IMR-90 (cell line): ENCODE data around the gene ZNF513. TPM values are rescaled to one million over a fixed set of nuclear protein-coding genes. Genes with fewer than 3 reads are reported as not detected.

Experiments
- ATAC-seq: fragments of 200-7000 bp; cut with Tn5 transposase; 2 replicates; pipeline ENCODE4 v1.9.1; 2020; ENCODE audit warnings: low read depth, mild to moderate bottlenecking, moderate library complexity
- BruUV-seq: library from RNA; stranded (reverse); fragments of 400-500 nt; replicated peaks from 2 replicates; lab custom pipeline; 2021; lab: Mats Ljungman, UMichigan
- CTCF ChIA-PET: fragments of 300-600 bp; formaldehyde crosslinking; extraction: SDS; loops from one replicate; lab custom pipeline; 2021; ENCODE audit warnings: antibody characterized with exemption; lab: Yijun Ruan, JAX
- POLR2A ChIA-PET: fragments of 300-600 bp; sonication (Branson Sonifier 250); formaldehyde crosslinking; loops from one replicate; lab custom pipeline; 2022; ENCODE audit warnings: antibody characterized with exemption; ENCODE audit not compliant: unreplicated experiment; lab: Charles Lee
- DNase-seq: peaks from one replicate; pipeline ENCODE4 v3.0.0; 2013
- H2AFZ ChIP-seq: replicated peaks from 2 replicates; pipeline ENCODE3; 2013; ENCODE audit warnings: low read length, mild to moderate bottlenecking; ENCODE audit not compliant: poor library complexity
- H2AK5ac ChIP-seq: 2 replicates; pipeline ENCODE4 v1.6.1; 2013; ENCODE audit warnings: low read depth, low read length, inconsistent platforms
- H2AK9ac ChIP-seq: replicated peaks from 2 replicates; pipeline ENCODE3; 2013; ENCODE audit warnings: mild to moderate bottlenecking, low read depth, low read length, moderate library complexity; ENCODE audit not compliant: poor library complexity
- H2BK120ac ChIP-seq: 2 replicates; pipeline ENCODE4 v1.6.1; 2013; ENCODE audit warnings: low read depth, low read length, inconsistent platforms
- H2BK15ac ChIP-seq: 3 replicates; pipeline ENCODE4 v1.6.1; 2013; ENCODE audit warnings: low read depth, low read length, inconsistent platforms
- H2BK20ac ChIP-seq: 2 replicates; pipeline ENCODE4 v1.6.1; 2013; ENCODE audit warnings: low read depth, mild to moderate bottlenecking, inconsistent platforms, low read length, moderate library complexity
- H2BK5ac ChIP-seq: 2 replicates; pipeline ENCODE4 v1.6.1; 2013; ENCODE audit warnings: mild to moderate bottlenecking, low read depth, low read length, inconsistent platforms; ENCODE audit not compliant: poor library complexity, severe bottlenecking
- H3K14ac ChIP-seq: replicated peaks from 2 replicates; pipeline ENCODE4 v1.6.1; 2013; ENCODE audit warnings: low read depth, low read length, inconsistent platforms
- H3K18ac ChIP-seq: 2 replicates; pipeline ENCODE4 v1.6.1; 2013; ENCODE audit warnings: low read depth, low read length, control low read depth
- H3K23ac ChIP-seq: 2 replicates; pipeline ENCODE4 v1.6.1; 2013; ENCODE audit warnings: low read depth, low read length, inconsistent platforms
- H3K27ac ChIP-seq: 2 replicates; pipeline ENCODE4 v1.5.1; 2013; ENCODE audit warnings: mild to moderate bottlenecking, control low read depth, low read length; ENCODE audit not compliant: insufficient read depth
- H3K27me3 ChIP-seq: 2 replicates; pipeline ENCODE4 v1.6.1; 2013; ENCODE audit warnings: low read length; ENCODE audit not compliant: control insufficient read depth, insufficient read depth
- H3K36me3 ChIP-seq: 2 replicates; pipeline ENCODE4 v1.6.1; 2013; ENCODE audit warnings: low read length, mixed read lengths; ENCODE audit not compliant: control insufficient read depth, insufficient read depth
- H3K4ac ChIP-seq: 2 replicates; pipeline ENCODE4 v1.6.1; 2013; ENCODE audit warnings: low read depth, low read length, inconsistent platforms
- H3K4me1 ChIP-seq: 2 replicates; pipeline ENCODE4 v1.6.1; 2013; ENCODE audit warnings: low read length, mixed read lengths; ENCODE audit not compliant: control insufficient read depth, insufficient read depth
- H3K4me2 ChIP-seq: 2 replicates; pipeline ENCODE4 v1.6.1; 2013; ENCODE audit warnings: low read depth, mild to moderate bottlenecking, control low read depth, low read length, moderate library complexity
- H3K4me3 ChIP-seq: 2 replicates; pipeline ENCODE4 v1.5.1; 2013; ENCODE audit warnings: low read depth, mild to moderate bottlenecking, control low read depth, low read length, moderate library complexity; ENCODE audit not compliant: insufficient read depth
- H3K56ac ChIP-seq: 2 replicates; pipeline ENCODE4 v1.6.1; 2013; ENCODE audit warnings: low read length, inconsistent platforms; ENCODE audit not compliant: insufficient read depth; ENCODE audit errors: extremely low read depth
- H3K79me1 ChIP-seq, 2 experiments: 2 replicates each; pipeline ENCODE4 v1.6.1; 2013; ENCODE audit warnings: low read length in 2 of 2, inconsistent platforms in 1 of 2, low read depth in 1 of 2
- H3K9ac ChIP-seq: 2 replicates; pipeline ENCODE4 v1.6.1; 2013; ENCODE audit warnings: low read depth, low read length, control low read depth
- H3K9me1 ChIP-seq: 2 replicates; pipeline ENCODE4 v1.6.1; 2013; ENCODE audit warnings: low read length, inconsistent platforms; ENCODE audit not compliant: insufficient read depth
- H3K9me3 ChIP-seq: 2 replicates; pipeline ENCODE4 v1.6.1; 2013; ENCODE audit warnings: low read length; ENCODE audit not compliant: control insufficient read depth, insufficient read depth
- H4K20me1 ChIP-seq: 2 replicates; pipeline ENCODE4 v1.6.1; 2013; ENCODE audit warnings: low read length, inconsistent platforms; ENCODE audit not compliant: insufficient read depth
- H4K5ac ChIP-seq: 2 replicates; pipeline ENCODE4 v1.6.1; 2013; ENCODE audit warnings: mild to moderate bottlenecking, low read depth, low read length, control low read depth
- H4K8ac ChIP-seq, 2 experiments: 2 replicates each; pipeline ENCODE4 v1.6.1; 2013; ENCODE audit warnings: low read depth in 2 of 2, low read length in 2 of 2, control low read depth in 1 of 2, inconsistent platforms in 1 of 2
- H4K91ac ChIP-seq: 2 replicates; pipeline ENCODE4 v1.6.1; 2013; ENCODE audit warnings: low read depth, low read length, inconsistent platforms; ENCODE audit not compliant: insufficient read depth
- MAZ ChIP-seq: IDR thresholded peaks from 2 replicates; pipeline ENCODE4 v1.6.1; 2012; ENCODE audit warnings: low read depth, mild to moderate bottlenecking, low read length, improper control_type of control experiment, moderate library complexity, borderline replicate concordance
- RCOR1 ChIP-seq: IDR thresholded peaks from 2 replicates; pipeline ENCODE4 v1.6.1; 2012; ENCODE audit warnings: mild to moderate bottlenecking, low read length, improper control_type of control experiment; ENCODE audit not compliant: insufficient replicate concordance
- WGBS, 2 experiments: methylation state at CpG; one replicate each; pipeline versions ENCODE4 v1.1.5 to v1.1.7; 2013; ENCODE audit warnings: missing lambda C conversion rate in 2 of 2; ENCODE audit not compliant: insufficient read length in 1 of 2; ENCODE audit errors: extremely low coverage in 2 of 2; 5-methylcytosine and 5-hydroxymethylcytosine counted together
- dilution Hi-C: fragments of 300-500 bp; cut with HindIII; formaldehyde crosslinking; loops from one replicate; pipeline ENCODE4 v1.14.3; 2018; ENCODE audit warnings: low sequenced_read_pairs; ENCODE audit not compliant: unreplicated experiment
- in situ Hi-C: fragments of 300-500 bp; cut with MboI; formaldehyde crosslinking; loops from 3 replicates; pipeline ENCODE4 v1.14.3; 2019; ENCODE audit warnings: low sequenced_read_pairs, inconsistent platforms, mixed read lengths
- intact Hi-C: fragments of 100-400 bp; cut with micrococcal nuclease; formaldehyde crosslinking; loops from 2 replicates; pipeline ENCODE4 v1.10.0; 2022
- polyA plus RNA-seq, 3 experiments: library from polyadenylated mRNA; depleted of rRNA; stranded (reverse); fragments of >200 nt; gene quantifications; 2 replicates each; pipeline ENCODE4 v1.2.3, GENCODE V29; 2012; ENCODE audit warnings: low replicate concordance in 1 of 3
- total RNA-seq: library from RNA; depleted of rRNA; stranded (reverse); fragments of >200 nt; gene quantifications from 2 replicates; pipeline ENCODE4 v1.2.3, GENCODE V29; 2012
- TF ChIP-seq, protein P1 (sequence below): conservative IDR thresholded peaks from 2 replicates; pipeline ENCODE4 v1.5.1; 2012; ENCODE audit warnings: mild to moderate bottlenecking, low read depth, low read length, improper control_type of control experiment
- TF ChIP-seq, protein P2 (sequence below): fragments of 150-350 bp; IDR thresholded peaks from 2 replicates; pipeline ENCODE4 v1.6.1; 2016; ENCODE audit warnings: low read depth, mild to moderate bottlenecking, low read length, moderate library complexity, borderline replicate concordance

The ZNF513 gene
- total and polyA plus RNA-seq, 2 of the 4 experiments (the other 2 are of a cell fraction): 3.4 to 23.7 TPM

DNA sequence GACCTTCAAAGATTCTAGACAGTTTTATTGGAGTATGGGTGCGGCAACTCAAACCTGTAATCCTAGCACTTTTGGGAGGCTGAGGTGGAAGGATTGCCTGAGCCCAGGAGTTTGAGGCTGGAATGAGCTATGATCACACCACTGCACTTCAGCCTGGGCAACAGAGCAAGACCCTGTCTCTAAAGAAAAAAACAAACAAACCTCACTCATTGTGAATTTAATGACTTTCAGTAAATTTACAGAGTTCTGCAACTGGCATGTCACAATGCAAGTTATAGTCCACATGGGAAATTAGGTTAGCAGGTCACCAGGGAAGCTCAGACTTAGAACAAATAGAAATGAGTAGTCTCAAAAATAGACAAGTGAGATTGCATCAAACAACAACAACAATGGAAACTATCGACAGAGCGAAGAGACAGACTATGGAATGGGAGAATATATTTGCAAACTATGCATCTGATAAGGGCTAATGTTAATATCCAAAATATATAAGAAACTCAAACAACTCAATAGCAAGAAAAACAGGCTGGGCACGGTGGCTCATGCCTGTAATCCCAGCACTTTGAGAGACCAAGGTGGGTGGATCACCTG, 41.2 kb upstream of the ZNF513 start:
- TF ChIP-seq RCOR1: no peak
- TF ChIP-seq, protein P1, sequence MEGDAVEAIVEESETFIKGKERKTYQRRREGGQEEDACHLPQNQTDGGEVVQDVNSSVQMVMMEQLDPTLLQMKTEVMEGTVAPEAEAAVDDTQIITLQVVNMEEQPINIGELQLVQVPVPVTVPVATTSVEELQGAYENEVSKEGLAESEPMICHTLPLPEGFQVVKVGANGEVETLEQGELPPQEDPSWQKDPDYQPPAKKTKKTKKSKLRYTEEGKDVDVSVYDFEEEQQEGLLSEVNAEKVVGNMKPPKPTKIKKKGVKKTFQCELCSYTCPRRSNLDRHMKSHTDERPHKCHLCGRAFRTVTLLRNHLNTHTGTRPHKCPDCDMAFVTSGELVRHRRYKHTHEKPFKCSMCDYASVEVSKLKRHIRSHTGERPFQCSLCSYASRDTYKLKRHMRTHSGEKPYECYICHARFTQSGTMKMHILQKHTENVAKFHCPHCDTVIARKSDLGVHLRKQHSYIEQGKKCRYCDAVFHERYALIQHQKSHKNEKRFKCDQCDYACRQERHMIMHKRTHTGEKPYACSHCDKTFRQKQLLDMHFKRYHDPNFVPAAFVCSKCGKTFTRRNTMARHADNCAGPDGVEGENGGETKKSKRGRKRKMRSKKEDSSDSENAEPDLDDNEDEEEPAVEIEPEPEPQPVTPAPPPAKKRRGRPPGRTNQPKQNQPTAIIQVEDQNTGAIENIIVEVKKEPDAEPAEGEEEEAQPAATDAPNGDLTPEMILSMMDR: no peak
- no peak for TF ChIP-seq MAZ
- TF ChIP-seq, protein P2, sequence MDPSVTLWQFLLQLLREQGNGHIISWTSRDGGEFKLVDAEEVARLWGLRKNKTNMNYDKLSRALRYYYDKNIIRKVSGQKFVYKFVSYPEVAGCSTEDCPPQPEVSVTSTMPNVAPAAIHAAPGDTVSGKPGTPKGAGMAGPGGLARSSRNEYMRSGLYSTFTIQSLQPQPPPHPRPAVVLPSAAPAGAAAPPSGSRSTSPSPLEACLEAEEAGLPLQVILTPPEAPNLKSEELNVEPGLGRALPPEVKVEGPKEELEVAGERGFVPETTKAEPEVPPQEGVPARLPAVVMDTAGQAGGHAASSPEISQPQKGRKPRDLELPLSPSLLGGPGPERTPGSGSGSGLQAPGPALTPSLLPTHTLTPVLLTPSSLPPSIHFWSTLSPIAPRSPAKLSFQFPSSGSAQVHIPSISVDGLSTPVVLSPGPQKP: no peak
- POLR2A ChIA-PET: no interaction called here

More for the DNA sequence above, 41.2 kb upstream of the ZNF513 start:
- Histone ChIP-seq H3K27ac (no peak overlapping the region), H2BK5ac (no peak overlapping the region), H3K4me3 (no peak overlapping the region), H3K18ac (no peak overlapping the region), H3K4ac (no peak overlapping the region), H3K4me1 (no peaks in the 10 kb centered on the region), H2AK9ac (no peak overlapping the region), H4K20me1 (no peaks in the 10 kb centered on the region), H4K8ac (no peak overlapping the region), H3K56ac (no peak overlapping the region), H3K14ac (no peak overlapping the region), H3K23ac (no peak overlapping the region), H4K5ac (no peak overlapping the region), H3K27me3 (peaks cover 2% of the 10 kb centered on the region; the same call in 1 of the 2 replicates), H2BK15ac (no peak overlapping the region), H2BK20ac (no peak overlapping the region), H3K4me2 (no peak overlapping the region), H2AK5ac (no peak overlapping the region), H2AFZ (no peak overlapping the region), H3K9me3 (no peaks in the 10 kb centered on the region), H3K9me1 (no peaks in the 10 kb centered on the region), H3K9ac (no peak overlapping the region), H3K36me3 (no peaks in the 10 kb centered on the region), H2BK120ac (no peak overlapping the region), H4K91ac (no peak overlapping the region), H3K79me1 (no peaks in the 10 kb centered on the region)
- no TSS peak for BruUV-seq
- CTCF ChIA-PET: no interaction called here
- DNase-seq: no peak
- in situ Hi-C loops: no loop called here
- dilution Hi-C loops: no loop called here
- no CpG with 5 or more reads among the region's 4 CpGs for WGBS, 2 experiments
- no peak for ATAC-seq
- intact Hi-C loops: no loop called here
